Measurements from ENCODE around the gene ARAP2. TPM values are rescaled to one million over a fixed set of nuclear protein-coding genes. Genes with fewer than 3 reads are reported as not detected.

Gene ARAP2
- total RNA-seq, 1 donor from 2014 or later, result 9.2 TPM

GRCh38 chr4:36273276-36273675, 29.0 kb upstream of the ARAP2 start:
- H3K4me1 Mint-ChIP-seq (ENCODE audit: low read depth), result no peaks in the 10 kb centered on the region

GRCh38 chr4:36269533-36270173, 25.3 kb upstream of the ARAP2 start:
- Mint-ChIP-seq H3K4me3 (ENCODE audit: low read depth) (no peak overlapping the region), H3K27ac (no peak overlapping the region), H3K36me3 (ENCODE audit: insufficient read depth) (no peaks in the 10 kb centered on the region), H3K4me1 (ENCODE audit: low read depth) (no peaks in the 10 kb centered on the region), H3K9me3 (ENCODE audit: low read depth) (no peaks in the 10 kb centered on the region), H3K27me3 (no peaks in the 10 kb centered on the region)
- no peak for TF ChIP-seq CTCF (IDR thresholded peaks at IDR 0.05; ENCODE audit: unreplicated experiment)
- DNase-seq (ENCODE audit: low spot score, unreplicated experiment), result no peak

More at GRCh38 chr4:36273276-36273675, 29.0 kb upstream of the ARAP2 start:
- Mint-ChIP-seq H3K4me3 (ENCODE audit: low read depth) (no peak overlapping the region), H3K27ac (no peak overlapping the region), H3K9me3 (ENCODE audit: low read depth) (no peaks in the 10 kb centered on the region), H3K27me3 (no peaks in the 10 kb centered on the region), H3K36me3 (ENCODE audit: insufficient read depth) (no peaks in the 10 kb centered on the region)
- TF ChIP-seq CTCF (IDR thresholded peaks at IDR 0.05; ENCODE audit: unreplicated experiment), result no peak
- no peak for DNase-seq (ENCODE audit: low spot score, unreplicated experiment)

GRCh38 chr4:36269101-36269500, 24.8 kb upstream of the ARAP2 start:
- H3K27ac Mint-ChIP-seq, result peak overlapping the region; percentile 20
- no peak for DNase-seq (ENCODE audit: low spot score, unreplicated experiment)
- H3K27me3 Mint-ChIP-seq, result no peaks in the 10 kb centered on the region
- no peaks in the 10 kb centered on the region for H3K9me3 Mint-ChIP-seq (ENCODE audit: low read depth)
- H3K36me3 Mint-ChIP-seq (ENCODE audit: insufficient read depth), result no peaks in the 10 kb centered on the region
- no peaks in the 10 kb centered on the region for H3K4me1 Mint-ChIP-seq (ENCODE audit: low read depth)
- no peak for TF ChIP-seq CTCF (IDR thresholded peaks at IDR 0.05; ENCODE audit: unreplicated experiment)
- no peak overlapping the region for H3K4me3 Mint-ChIP-seq (ENCODE audit: low read depth)

GRCh38 chr4:36267486-36268268, 23.4 kb upstream of the ARAP2 start:
- H3K36me3 Mint-ChIP-seq (ENCODE audit: insufficient read depth), result no peaks in the 10 kb centered on the region
- no peaks in the 10 kb centered on the region for H3K9me3 Mint-ChIP-seq (ENCODE audit: low read depth)
- no peak overlapping the region for H3K4me3 Mint-ChIP-seq (ENCODE audit: low read depth)

More at GRCh38 chr4:36267486-36268268, 23.4 kb upstream of the ARAP2 start:
- no peaks in the 10 kb centered on the region for H3K27me3 Mint-ChIP-seq
- no peaks in the 10 kb centered on the region for H3K4me1 Mint-ChIP-seq (ENCODE audit: low read depth)
- no peak for DNase-seq (ENCODE audit: low spot score, unreplicated experiment)
- TF ChIP-seq CTCF (IDR thresholded peaks at IDR 0.05; ENCODE audit: unreplicated experiment), result no peak
- no peak overlapping the region for H3K27ac Mint-ChIP-seq

Data from progenitor cell of endocrine pancreas (in vitro differentiated cells).